ENCODE measurements around the gene ARL14EPL. TPM values are rescaled to one million over a fixed set of nuclear protein-coding genes. Genes with fewer than 3 reads are reported as not detected.

ARL14EPL gene
- total RNA-seq, 1 donor from 2014 or later: not detected

DNA sequence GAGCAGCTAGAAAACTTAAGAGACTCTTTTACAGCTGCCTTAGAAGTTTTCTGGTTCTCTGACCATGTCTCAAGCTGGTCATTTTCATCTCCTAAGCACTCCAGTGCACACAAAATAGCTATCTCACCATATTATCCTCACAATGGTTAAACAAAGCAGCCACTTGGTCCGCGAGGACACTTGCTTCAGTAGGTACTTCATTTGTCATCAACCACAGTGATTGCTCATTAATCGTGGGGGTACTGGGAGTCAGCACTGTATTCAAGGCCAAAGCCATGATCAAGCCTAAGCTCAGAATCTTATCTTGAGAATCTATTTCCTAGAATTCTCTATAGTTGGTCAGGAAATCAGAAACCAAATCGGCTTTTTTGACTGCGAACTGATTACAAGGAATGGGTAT is 2.9 kb downstream of the ARL14EPL start:
- no peak for DNase-seq (ENCODE audit: extremely low spot score, unreplicated experiment)

DNA sequence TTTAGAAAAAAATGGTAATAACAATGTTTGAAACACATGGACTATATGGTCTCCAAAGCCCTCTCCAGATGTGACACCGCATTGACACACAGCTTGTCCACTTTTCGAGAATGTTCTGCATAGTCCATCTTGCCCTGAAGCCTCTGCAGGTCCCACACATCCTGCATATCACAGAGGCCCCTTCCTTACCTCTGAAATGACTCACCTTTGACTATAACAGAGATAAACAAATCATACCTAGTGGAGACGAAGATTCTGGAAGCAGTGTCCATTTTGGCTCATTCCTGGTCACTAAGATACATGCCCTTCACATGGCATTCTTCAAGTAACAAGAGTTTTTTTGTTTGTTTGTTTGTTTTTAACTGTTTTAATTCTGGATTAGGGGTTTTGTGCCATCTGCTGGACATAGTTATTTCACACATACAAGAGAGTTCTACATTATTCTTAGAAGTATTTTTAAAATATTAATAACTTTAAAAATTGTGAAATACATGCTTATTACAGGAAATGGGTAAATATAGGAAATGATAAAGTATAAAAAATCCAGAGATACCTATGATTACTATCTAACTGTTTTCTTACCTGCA is 5.1 kb downstream of the ARL14EPL start:
- DNase-seq (ENCODE audit: extremely low spot score, unreplicated experiment): no peak
- Mint-ChIP-seq H3K27me3 (ENCODE audit: unreplicated experiment) (peaks cover 46% of the 10 kb centered on the region), H3K9me3 (ENCODE audit: unreplicated experiment) (no peaks in the 10 kb centered on the region), H3K4me1 (ENCODE audit: unreplicated experiment) (no peaks in the 10 kb centered on the region), H3K4me3 (ENCODE audit: unreplicated experiment) (no peak overlapping the region), H3K36me3 (ENCODE audit: unreplicated experiment) (no peaks in the 10 kb centered on the region), H3K27ac (ENCODE audit: unreplicated experiment) (no peak overlapping the region)
- peak; percentile 32 for TF ChIP-seq CTCF (IDR thresholded peaks at IDR 0.05)

More for the DNA sequence above, 2.9 kb downstream of the ARL14EPL start:
- no peak overlapping the region for H3K4me3 Mint-ChIP-seq (ENCODE audit: unreplicated experiment)
- no peaks in the 10 kb centered on the region for H3K36me3 Mint-ChIP-seq (ENCODE audit: unreplicated experiment)
- TF ChIP-seq CTCF (IDR thresholded peaks at IDR 0.05): no peak
- H3K4me1 Mint-ChIP-seq (ENCODE audit: unreplicated experiment): peaks cover 6% of the 10 kb centered on the region
- H3K27ac Mint-ChIP-seq (ENCODE audit: unreplicated experiment): no peak overlapping the region
- H3K9me3 Mint-ChIP-seq (ENCODE audit: unreplicated experiment): no peaks in the 10 kb centered on the region
- peaks cover 34% of the 10 kb centered on the region for H3K27me3 Mint-ChIP-seq (ENCODE audit: unreplicated experiment)

DNA sequence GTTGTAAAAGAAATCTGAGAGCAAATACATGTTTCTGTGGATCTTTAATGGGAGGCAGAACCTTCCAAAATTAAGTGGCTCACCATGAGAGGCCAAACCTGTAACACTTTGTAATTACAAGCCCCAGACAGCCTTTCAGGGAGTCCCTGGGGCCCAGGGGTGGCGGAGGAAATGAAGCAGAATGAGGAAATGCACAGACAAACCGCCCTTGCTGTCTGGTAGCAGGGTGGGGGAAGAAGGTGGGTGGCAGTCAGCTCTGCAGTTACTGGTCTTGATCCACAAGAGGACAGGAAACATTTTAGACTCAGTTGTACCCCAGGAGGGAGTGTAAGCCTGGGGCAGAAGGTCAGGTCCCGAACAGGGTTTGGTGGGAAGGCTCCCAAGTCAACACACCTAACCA is 6.5 kb downstream of the ARL14EPL start:
- Mint-ChIP-seq H3K27ac (ENCODE audit: unreplicated experiment) (no peak overlapping the region), H3K4me1 (ENCODE audit: unreplicated experiment) (no peaks in the 10 kb centered on the region), H3K27me3 (ENCODE audit: unreplicated experiment) (peaks cover 50% of the 10 kb centered on the region), H3K9me3 (ENCODE audit: unreplicated experiment) (no peaks in the 10 kb centered on the region), H3K4me3 (ENCODE audit: unreplicated experiment) (no peak overlapping the region), H3K36me3 (ENCODE audit: unreplicated experiment) (no peaks in the 10 kb centered on the region)
- no peak for TF ChIP-seq CTCF (IDR thresholded peaks at IDR 0.05)
- DNase-seq (ENCODE audit: extremely low spot score, unreplicated experiment): no peak

DNA sequence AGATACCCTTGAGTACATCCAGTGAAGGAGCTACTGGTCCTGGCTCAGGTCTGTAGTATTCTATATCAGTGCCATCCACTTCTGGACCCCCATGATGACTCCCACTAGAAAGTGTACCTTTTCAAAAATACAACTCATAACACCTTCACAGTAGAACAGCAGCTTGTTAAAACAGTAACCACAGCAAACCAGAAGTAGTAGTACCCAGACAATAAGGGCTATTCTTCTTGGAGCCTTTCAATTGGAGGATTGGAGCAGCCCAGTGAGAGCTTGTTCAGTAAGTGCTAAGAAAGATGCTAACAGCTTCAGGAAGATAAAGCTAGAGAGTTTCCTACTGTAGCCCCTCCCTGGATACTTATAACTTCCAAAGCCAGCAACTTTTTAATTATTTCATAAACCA is 10.1 kb downstream of the ARL14EPL start:
- TF ChIP-seq CTCF (IDR thresholded peaks at IDR 0.05): no peak
- Mint-ChIP-seq H3K27ac (ENCODE audit: unreplicated experiment) (no peak overlapping the region), H3K27me3 (ENCODE audit: unreplicated experiment) (peaks cover 42% of the 10 kb centered on the region), H3K4me3 (ENCODE audit: unreplicated experiment) (no peak overlapping the region), H3K9me3 (ENCODE audit: unreplicated experiment) (no peaks in the 10 kb centered on the region), H3K4me1 (ENCODE audit: unreplicated experiment) (no peaks in the 10 kb centered on the region), H3K36me3 (ENCODE audit: unreplicated experiment) (no peaks in the 10 kb centered on the region)
- no peak for DNase-seq (ENCODE audit: extremely low spot score, unreplicated experiment)

DNA sequence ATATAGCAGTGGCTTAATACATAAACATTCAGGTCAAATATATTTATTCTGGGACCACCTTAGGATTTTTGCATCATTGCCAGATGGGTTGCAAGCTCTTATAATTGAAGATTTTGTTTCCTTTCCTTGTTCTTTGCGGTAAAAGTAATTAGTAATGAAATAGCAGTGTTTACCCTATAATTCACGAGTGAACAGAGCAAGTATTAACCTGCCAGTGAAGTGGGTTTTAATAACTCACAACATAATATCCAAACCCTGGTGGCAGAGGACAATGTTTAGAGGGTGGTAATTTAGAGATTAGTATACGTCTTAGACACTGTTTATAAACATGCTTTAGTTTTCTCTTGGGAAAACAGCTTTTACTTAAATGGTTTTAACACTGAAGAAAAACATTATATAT is 11.8 kb downstream of the ARL14EPL start:
- no peak for TF ChIP-seq CTCF (IDR thresholded peaks at IDR 0.05)
- Mint-ChIP-seq H3K27ac (ENCODE audit: unreplicated experiment) (no peak overlapping the region), H3K4me1 (ENCODE audit: unreplicated experiment) (no peaks in the 10 kb centered on the region), H3K4me3 (ENCODE audit: unreplicated experiment) (no peak overlapping the region), H3K27me3 (ENCODE audit: unreplicated experiment) (peaks cover 38% of the 10 kb centered on the region), H3K9me3 (ENCODE audit: unreplicated experiment) (no peaks in the 10 kb centered on the region), H3K36me3 (ENCODE audit: unreplicated experiment) (no peaks in the 10 kb centered on the region)
- no peak for DNase-seq (ENCODE audit: extremely low spot score, unreplicated experiment)

Measured in osteocyte (in vitro differentiated cells).